ENCODE data around the gene GRK4.
A peak's percentile ranks its signal among the peaks of the same experiment; 100 is the strongest.
"Not testable (repeated sequence)": the region's sequence is repeated elsewhere in the genome, so short reads cannot be mapped to it uniquely, and the experiment has no call there.

The GRK4 gene

DNA sequence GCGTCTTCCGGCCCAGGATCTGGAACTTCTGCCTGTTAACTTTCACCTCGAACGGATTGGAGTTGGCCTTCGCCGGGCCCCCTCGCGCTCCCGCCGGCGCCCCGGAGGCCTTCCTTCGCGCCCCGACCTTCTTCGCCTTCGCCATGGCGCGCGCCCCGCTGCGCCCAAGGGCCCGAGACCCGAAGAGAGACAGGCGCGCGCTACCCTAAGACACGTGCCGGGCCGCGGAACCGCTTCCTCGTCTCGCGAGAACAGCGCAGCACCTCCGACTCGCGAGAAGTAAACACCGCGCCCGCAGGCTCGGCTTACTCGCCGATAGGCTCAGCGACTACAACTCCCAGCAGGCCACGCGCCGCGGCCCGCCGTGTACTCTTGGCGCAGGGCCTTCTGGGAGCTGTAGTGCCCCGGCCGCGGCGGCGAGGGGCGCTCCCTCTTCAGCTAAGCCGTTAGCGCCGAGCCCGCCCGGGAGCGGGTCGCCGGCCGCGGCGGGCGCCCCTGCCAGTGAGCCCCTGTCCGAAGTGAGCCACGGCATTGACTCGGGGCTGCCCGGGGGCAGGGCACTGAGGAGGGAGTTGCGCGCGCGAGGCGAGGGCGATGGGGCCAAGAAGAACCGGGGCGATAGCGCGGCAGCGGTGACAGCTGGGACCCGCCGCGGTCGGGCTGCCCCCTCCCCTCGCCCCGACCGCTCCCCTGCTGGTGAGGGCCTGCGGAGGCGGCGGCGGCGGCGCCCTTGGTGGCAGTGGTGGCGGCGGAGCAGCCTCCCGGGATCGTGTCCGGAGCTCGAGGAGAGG is at the start of gene GRK4, which contains the start of gene NOP14:
Gene GRK4 (plus strand): TSS at position 397 of the 791 bp plus-strand sequence. CDS start 500 bp downstream, outside the sequence.
Gene NOP14 (minus strand): TSS at position 232 of the 791 bp plus-strand sequence. CDS start 87 bp downstream, at position 145.
- peak; percentile 95 to 98 for DNase-seq (ENCODE audit: low read depth in 2 of 2)

DNA sequence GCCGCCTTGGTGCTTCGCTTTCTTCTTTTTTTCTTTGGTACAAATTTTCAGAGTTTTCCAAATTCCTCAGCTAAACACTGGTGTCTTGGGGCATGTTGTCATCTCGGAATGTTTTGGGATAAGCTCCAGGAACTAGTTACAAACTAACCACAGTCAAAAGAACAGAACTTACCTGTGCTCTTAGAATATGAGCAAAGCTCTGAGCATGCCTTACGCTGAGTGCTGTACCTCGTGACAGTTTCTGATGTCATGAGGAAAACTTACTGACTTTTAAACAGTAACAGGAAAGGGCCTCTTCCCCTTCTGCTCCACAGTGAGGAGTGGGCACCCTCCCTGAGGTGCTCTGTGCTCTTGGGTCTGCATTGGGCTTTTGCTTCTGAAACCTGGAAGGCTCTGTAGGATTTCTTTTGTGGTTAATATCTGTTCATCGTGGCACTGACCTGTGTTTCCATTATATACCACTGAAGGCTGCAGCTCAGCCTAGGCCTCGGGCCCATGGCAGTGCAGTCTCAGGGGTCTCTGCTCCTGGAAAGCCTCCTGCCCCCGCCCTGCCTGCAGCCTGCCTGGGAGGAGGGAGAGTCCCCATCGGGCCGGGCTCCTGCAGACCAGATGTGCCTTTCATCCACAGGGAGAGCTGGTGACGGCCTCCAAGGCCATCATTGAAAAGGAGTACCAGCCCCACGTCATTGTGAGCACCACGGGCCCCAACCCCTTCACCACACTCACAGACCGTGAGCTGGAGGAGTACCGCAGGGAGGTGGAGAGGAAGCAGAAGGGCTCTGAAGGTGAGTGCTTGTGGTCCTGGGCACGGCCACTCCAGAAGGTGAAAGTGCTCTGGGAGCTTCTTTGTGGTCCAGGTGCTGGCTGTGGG is 48.9 kb upstream of the GRK4 start:
- DNase-seq (ENCODE audit: low read depth in 2 of 2), result no peak

DNA sequence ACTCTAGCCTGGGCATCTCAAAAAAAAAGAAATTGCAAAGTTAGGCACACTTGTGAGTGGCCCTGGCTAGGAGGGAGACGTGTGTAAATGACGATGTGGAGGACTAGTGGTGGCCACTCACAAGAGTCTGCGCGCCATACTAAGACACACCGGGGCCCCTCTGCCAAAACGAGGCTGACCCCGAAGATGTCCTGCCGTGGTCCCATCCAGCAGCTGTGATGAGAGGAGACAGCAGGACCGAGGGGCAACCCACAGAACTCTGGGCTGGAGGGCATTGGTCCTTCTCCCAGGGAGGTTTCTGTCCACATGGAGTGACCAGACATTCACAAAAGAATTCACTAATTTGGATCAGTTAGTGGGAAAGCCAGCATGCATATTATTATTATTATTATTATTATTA is 47.6 kb upstream of the GRK4 start:
- no peak for DNase-seq (ENCODE audit: low read depth in 2 of 2)

DNA sequence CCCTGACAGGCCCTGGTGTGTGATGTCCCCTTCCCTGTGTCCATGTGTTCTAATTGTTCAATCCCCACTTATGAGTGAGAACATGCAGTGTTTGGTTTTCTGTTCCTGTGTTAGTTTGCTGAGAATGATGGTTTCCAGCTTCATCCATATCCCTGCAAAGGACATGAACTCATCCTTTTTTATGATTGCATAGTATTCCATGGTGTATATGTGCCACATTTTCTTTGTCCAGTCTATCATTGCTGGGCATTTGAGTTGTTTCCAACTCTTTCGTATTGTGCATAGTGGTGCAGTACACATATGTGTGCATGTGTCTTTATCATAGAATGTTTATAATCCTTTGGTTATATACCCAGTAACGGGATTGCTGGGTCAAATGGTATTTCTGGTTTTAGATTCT is 46.7 kb upstream of the GRK4 start:
- not testable (repeated sequence) for DNase-seq (ENCODE audit: low read depth in 2 of 2)

DNA sequence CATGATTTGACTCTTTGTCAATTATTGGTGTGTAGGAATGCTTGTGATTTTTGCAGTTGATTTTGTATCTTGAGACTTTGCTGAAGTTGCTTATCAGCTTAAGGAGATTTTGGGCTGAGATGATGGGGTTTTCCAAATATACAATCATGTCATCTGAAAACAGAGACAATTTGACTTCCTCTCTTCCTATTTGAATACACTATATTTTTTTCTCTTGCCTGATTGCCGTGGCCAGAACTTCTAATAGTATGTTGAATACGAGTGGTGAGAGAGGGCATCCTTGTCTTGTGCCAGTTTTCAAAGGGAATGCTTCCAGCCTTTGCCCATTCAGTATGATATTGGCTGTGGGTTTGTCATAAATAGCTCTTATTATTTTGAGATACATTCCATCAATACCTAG is 45.1 kb upstream of the GRK4 start:
- not testable (repeated sequence) for DNase-seq (ENCODE audit: low read depth in 2 of 2)

DNA sequence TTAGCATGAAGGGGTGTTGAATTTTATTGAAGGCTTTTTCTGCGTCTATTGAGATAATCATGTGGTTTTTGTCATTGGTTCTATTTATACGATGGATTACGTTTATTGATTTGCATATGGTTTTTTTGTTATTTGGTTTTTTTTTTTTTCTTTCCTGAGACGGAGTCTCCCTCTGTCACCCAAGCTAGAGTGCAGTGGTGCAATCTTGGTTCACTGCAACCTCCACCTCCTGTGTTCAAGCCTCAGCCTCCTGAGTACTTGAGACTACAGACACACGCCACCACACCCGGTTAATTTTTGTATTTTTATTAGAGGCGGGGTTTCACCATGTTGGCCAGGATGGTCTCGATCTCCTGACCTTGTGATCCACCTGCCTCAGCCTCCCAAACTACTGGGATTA is 44.7 kb upstream of the GRK4 start:
- not testable (repeated sequence) for DNase-seq (ENCODE audit: low read depth in 2 of 2)

DNA sequence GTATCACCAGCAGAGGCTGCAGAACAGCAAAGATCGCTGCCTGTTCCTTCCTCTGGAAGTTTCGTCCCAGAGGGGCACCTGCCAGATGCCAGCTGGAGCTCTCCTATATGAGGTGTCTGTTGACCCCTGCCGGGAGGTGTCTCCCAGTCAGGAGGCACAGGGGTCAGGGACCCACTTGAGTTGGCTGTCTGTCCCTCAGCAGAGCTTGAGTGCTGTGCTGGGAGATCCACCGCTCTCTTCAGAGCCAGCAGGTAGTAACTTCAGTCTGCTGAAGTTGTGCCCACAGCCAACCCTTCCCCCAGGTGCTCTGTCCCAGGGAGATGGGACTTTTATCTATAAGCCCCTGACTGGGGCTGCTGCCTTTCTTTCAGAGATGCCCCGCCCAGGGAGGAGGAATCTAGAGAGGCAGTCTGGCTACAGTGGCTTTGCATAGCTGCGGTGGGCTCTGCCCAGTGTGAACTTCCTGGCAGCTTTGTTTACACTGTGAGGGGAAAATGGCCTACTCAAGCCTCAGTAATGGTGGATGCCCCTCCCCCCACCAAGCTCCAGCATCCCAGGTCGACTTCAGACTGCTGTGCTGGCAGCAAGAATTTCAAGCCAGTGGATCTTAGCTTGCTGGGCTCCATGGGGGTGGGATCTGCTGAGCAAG is 40.8 kb upstream of the GRK4 start:
- DNase-seq (ENCODE audit: low read depth in 2 of 2), result not testable (repeated sequence)

DNA sequence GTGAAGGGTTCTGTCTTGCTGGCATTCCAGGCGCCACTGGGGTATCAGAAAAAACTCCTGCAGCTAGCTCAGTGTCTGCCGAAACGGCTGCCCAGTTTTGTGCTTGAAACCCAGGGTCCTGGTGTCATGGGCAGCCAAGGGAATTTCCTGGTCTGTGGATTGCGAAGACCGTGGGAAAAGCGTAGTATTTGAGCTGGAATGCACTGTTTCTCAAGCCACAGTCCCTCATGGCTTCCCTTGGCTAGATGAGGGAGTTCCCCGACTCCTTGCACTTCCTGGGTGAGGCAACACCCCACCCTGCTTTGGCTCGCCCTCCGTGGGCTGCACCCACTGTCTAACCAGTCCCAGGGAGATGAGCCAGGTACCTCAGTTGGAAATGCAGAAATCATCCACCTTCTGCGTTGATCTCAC is 40.2 kb upstream of the GRK4 start:
- no peak for DNase-seq (ENCODE audit: low read depth in 2 of 2)

DNA sequence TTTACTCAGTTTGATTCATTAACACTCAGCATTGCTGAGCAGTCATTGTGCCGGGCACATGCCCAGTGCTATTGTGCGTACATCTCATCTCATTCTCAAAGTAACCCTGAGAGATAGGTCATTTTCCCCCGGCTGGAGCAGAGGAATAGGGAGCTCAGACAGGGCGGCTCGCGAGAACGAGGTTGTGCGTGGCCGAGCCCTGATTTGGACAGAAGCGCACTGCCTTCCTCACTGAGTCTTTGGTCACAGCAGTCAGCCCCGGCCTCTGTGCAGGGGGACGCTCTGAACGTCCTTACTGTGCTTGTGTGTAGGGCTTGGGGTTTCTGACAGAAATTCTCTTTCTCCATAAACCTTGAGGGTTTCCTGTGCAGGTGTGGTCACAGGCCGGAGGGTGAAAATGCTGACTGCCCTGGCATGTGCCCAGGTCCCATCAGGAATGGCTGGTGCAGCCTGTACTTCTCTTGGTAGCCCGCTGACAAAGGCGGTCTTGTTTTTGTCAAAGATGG is 39.6 kb upstream of the GRK4 start:
- DNase-seq (ENCODE audit: low read depth in 2 of 2), result no peak

DNA sequence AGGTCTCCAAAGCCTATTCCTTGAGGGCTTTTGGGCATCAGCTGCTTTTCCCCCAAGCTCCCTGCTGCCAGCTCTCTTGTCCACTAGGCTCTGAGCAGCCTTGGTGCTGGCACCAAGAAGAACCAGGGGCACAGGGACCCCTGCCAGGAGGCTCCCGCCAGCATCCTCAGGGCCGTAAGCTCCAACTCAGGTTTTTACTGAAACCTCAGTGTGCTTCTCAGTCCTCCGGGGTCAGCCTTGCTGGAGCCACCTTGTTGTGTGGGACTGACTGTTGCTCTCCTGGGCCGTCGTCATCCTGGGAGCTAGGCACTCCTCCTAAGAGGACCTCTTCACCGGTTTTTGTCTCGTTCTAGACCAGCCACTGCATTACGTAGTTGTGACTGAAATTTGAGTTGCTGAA is 39.1 kb upstream of the GRK4 start:
- DNase-seq (ENCODE audit: low read depth in 2 of 2), result no peak

DNA sequence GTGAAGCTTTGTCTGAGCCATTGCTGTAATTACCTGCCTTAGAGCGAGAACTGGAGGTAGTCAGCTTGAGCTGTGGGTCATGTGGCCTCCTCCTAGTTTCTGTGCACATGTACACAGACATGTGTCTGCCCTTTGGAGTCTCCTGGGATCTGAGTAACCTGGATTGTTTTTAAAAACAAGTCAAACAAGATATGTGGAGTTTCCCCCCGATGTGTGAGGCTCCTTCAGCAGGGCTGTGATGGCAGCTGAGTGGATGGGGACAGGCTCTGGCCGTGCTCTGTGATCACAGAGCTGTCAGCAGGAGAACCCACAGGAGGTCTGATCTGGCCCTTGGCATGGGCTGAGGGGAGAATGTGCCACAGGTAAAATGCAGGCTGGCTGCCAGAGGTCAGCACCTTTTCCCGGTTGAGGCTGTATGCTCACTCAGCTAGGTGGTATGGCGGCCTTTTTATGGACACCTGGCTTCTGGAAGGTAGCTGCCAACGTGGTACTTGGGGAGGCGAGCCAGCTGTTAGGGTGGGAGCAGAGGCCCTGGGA is 38.5 kb upstream of the GRK4 start:
- no peak for DNase-seq (ENCODE audit: low read depth in 2 of 2)

DNA sequence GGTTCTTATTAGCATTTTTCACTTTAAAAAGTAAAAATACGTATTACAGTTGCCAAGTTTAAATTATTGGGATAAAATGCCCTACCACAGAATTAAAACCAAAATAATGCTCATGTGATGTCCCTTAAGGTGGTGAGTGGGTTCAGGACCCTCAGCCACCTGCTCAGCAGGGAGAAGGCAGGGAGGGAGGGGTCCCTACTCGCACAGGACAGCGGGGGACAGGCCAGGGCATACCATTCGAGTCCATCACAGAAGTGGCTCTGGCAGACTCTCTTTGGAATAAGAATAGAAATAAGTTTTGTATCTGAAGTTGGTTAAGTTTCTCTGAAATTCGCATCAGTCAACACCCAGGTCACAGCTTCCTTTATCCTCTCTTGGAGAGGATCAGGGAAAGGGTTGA is 37.9 kb upstream of the GRK4 start:
- DNase-seq (ENCODE audit: low read depth in 2 of 2), result no peak

DNA sequence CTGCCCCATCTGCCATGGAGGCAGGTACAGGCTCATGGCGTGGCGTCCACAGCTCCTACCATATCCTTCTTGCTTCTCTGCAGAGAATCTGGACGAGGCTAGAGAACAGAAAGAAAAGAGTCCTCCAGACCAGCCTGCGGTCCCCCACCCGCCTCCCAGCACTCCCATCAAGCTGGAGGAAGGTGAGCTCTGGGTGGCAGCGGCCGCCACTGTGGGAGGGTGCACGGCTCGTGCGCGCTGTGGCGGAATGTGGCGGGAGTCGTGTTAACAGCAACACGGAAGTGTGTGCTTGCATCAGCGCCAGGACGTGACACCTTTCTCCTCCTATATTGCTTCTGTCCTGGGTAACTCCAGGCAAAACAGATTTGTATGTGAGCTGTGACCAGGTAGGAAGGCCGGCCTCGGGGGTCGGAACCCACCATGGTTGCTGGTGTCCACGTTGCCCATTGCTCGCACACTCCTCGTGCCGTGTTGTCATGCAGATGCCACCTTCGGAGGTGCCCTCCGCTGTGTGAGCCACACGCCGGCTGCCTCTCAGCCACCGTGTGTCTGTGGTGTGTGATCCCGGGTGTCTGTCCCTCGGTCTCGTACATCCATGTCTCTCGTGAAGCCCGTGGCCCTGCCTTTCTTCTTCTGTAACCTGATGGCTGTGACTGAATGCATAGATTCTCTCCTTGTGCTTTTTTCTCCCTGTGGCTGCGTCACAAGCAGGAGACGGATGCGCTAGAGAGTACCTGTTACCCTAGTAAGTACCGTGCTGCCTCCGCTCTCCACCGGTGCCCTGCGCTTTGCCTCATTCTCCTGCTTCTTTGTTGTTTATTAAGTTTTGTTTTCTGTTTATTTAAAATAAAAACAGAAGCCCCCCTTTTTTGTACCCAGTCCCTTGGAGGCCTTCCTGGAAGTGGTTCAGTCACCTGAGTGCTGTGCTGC is 37.2 kb upstream of the GRK4 start:
- DNase-seq (ENCODE audit: low read depth in 2 of 2), result no peak

DNA sequence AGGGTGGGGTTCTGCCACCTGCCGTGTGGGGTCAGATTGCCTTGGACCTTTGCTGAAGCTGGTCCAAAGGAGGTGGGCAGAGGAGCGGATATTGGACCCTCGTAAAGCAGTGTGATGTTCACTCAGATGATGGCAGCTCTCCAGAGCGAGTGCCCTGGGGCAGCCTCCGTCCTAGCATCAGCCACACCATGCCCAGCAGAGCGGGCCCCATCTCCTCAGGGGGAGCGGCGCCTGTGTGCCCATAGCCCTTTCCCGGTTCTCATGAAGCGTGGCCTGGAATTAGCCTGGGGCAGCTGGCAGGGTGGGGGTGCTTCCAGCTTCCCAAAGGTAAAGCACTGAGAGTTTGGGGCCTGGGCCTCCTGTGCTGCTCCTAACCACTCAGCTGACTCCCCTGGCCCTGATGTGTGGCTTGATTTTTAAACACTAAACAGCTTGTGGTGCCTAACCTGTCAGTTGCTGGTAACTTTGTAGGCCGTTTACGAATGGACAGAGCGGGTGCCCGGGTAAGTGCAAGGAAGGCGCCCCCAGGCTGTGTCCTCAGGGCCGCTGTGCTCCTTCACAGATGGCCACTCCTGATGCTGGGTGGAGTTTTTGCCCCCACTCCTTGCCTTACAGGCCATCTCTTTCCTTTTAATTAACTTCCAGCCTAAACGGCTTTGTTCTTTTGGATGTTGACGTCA is 36.2 kb upstream of the GRK4 start:
- no peak for DNase-seq (ENCODE audit: low read depth in 2 of 2)

DNA sequence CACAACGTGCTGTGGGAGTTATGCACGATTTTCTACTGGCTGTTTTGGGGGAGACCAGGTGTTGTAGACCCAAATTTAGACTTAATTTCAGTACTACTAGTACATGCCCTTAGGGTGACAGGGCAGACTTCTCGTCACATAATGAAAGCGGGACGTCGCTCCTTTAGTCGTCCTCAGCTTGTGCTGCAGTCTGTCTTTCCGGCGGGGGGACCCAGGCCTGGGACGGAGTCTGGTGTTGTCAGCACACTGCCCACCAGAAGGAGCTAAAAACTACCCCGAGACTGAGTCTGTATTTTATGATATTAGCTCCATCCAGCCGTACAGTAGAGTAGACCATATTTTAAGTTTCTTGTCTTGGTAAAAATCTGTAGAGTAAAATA is 35.7 kb upstream of the GRK4 start:
- DNase-seq (ENCODE audit: low read depth in 2 of 2), result no peak

DNA sequence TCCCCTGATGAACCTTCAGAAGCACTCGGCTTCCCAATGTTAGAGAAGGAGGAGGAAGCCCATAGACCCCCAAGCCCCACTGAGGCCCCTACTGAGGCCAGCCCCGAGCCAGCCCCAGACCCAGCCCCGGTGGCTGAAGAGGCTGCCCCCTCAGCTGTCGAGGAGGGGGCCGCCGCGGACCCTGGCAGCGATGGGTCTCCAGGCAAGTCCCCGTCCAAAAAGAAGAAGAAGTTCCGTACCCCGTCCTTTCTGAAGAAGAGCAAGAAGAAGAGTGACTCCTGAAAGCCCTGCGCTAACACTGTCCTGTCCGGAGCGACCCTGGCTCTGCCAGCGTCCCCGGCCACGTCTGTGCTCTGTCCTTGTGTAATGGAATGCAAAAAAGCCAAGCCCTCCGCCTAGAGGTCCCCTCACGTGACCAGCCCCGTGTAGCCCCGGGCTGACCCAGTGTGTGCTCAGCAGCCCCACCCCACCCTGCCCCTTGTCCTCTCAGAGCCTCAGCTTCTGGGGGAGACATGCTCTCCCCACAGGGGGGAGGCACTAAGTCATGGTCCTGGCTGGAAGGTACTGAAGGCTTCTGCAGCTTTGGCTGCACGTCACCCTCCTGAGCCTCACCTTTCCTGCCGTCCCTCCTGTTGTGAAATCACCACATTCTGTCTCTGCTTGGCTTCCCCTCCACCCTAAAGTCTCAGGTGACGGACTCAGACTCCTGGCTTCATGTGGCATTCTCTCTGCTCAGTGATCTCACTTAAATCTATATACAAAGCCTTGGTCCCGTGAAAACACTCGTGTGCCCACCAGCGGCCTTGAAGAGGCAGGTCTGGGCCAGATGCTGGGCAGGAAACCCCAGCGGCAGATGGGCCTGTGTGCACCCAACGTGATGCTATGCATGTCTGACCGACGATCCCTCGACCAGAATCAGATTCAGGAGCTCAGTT is 34.9 kb upstream of the GRK4 start:
- DNase-seq (ENCODE audit: low read depth in 2 of 2), result no peak

DNA sequence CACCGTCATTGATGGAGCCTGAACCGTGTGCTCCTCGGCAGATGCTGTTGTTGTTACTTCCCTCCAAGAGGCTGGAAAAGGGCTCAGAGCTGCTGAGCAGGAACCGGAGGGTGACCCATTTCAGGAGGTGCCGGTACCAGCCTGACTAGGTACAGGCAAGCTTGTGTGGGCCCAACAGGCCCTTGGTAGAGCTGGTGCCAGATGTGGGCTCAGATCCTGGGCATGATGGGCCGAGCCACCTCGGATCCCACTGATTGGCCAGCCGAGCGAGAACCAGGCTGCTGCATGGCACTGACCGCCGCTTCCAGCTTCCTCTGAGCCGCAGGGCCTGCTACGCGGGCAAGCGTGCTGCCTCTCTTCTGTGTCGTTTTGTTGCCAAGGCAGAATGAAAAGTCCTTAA is 33.9 kb upstream of the GRK4 start:
- DNase-seq (ENCODE audit: low read depth in 2 of 2), result no peak

DNA sequence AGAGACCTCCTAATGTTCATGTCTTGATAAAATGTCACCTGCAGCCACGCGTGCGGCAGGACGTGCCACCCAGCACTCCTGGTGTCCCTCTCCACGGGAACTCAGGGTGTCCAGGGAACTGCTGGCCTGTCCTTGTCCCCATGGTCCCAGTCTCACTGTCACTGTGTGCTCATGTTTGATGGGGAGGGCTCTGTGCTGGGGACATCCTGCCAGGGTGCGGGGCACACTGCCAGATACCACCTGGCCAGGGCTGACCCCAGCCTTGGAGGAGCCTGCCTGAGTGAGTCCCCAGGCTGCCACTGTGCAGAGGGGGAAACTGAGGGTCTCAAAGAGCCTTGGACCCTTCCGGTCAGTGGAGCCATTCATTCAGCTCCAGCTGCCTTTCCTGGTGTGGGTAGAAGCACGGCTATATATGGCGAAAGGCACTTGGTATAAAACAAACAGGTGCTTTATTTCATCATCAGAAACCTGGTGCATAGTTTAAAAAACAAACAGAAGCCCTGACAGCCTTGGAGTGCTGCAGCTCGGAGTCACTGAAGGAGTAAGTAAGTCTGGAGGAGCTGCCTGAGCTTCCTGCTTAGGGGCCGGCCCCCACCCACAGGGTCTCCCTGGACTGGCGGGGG is 33.1 kb upstream of the GRK4 start:
- no peak for DNase-seq (ENCODE audit: low read depth in 2 of 2)

All from stimulated activated CD8-positive, alpha-beta memory T cell treated with anti-CD3 and anti-CD28 coated beads, Interleukin-7, amount 100 ng/mL, for 4 hours (primary cell).